HUDEP-2 (cell line): Measurements from ENCODE around the gene INPP5A.
"Not testable (repeated sequence)": the region's sequence is repeated elsewhere in the genome, so short reads cannot be mapped to it uniquely, and the experiment has no call there.

ENCODE experiments used
- DNase-seq, 76 experiments: peaks; one replicate each; lab custom pipeline; 2025; ENCODE audit not compliant: unreplicated experiment in 76 of 76; lab: John Stamatoyannopoulos, UW

The INPP5A gene

DNA sequence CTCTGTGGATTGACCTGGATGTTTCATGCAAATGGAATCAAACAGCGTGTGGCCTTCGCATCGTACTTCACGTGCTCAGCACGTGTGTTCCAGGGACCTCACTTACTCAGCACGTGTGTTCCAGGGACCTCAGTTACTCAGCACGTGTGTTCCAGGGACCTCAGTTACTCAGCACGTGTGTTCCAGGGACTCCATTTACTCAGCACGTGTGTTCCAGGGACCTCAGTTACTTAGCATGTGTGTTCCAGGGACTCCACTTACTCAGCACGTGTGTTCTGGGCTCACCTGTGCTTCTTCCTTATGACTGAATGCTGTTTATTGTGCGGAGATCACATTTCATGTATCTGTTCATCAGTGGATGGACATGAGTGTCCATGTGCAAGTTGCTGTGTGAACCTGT lies 22.0 kb downstream of the INPP5A start:
- DNase-seq, result no peak

DNA sequence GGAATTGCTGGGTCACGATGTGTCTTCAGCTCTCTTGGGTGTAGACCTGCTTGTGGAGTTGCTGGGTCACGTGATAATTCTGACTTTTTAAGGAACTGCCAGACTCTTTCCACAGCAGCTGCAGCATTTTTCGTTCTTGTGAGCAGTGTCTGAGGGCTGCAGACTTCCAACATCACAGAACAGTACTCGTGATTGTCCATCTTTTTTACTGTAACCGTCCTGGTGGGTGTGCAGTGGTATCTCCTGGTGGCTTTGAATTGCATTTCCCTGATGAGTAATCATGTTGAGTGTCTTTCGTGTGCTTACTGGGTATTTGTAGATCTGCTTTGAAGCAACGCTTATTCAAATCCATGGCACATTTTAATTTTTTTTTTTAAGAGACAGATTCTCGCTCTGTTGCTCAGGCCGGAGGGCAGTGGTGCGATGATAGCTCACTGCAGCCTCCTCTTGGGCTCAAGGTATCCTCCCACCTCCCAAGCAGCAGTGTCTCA lies 22.7 kb downstream of the INPP5A start:
- DNase-seq, result peak in 2 of 76 experiments; percentile 8 to 12

DNA sequence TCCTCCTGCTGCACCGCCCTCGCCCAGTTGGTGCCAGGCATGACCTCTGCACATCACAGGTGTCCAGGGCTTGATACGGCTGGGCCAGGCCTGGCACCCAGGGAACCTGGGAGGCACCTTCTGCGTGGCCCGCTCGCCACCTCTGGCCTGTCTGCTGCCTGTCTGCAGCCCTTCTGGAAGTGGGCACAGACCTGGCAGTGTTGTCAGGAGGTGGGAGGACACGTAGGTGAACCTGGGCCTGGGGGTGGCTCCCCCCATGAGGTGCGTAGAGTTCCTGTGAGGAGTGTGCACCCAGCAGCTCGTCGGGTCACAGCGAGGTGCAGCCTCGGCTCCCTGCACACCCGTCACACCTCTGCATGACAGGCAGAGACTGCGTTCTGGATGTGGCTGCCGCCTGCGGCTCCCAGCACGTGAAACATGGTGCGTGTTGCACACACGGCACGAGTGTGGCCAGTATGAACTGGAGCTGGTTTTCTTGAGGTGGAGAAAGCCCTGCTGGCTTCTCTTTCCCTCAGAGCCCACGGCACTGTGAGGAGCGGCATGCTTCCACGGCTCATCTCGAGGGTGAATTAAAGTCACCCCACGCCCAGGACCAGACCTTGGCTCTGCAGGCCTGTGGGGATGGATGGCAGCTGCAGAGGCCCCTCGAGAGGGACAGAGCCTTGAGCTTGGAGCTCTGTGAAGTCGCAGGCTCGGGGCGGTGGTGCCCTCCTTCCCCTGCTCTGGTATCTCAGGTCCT lies 24.8 kb downstream of the INPP5A start:
- DNase-seq, result no peak

DNA sequence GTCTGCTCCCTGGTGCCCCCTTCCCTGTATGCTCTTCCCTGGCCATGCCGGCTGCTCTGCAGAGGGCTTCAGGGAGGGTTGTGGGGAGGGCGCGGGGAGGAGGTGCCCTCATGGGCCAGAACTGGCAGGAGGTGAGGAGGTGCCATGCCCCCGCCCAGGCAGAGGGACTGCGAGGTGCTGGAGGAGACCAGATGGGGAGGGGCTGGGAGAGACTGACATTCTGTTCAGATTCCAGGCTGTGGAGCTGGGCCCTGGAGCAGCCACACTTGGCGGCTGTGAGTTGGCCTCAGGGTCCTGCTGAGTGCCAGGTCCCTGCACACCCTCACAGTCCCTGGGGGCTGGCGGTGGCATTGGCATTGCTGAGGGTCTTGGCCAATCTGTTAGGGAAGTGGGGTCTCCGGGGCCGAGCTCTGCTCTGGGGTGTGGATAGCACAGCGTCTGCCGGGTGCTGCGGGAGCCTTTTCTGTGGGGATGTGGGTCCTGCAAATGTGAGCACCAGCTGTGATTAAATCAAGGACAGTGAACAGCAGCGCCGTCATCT lies 25.4 kb downstream of the INPP5A start:
- DNase-seq, result no peak

DNA sequence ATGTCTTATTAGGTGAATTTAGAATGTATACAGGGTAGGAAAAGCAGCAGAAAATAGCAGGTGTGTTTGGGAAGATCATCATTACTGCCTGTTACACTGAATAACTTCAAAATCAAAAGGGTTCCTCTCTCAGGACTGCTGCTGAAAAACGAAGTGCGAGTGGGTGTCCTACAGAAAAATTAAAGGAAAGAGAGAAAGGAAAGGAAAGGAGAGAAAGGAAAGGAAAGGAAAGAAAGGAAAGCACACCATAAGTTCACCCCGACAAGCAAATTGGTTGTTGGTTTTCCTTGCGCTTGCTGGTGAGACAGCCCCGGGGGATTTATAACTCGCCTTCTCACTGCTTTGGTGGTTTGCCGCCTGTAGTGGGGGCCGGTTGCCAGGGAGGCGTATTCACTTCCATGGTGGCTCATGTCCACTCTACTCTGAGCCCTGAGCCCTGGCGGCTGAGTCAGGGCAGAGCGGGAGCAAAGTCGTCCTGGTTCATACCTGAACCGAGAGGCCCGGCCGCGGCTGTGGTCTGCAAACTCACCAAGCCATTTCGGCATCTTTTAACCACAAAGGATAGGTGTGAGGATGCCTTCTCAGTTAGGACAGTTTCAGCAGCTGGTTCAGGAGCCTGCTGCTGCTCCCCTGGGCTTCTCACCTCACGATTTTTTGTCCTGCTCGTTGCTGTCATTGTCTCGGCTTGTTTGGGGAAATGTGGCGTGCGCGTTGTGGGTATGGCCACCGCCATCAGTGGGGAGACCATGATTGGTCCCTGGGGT lies 26.1 kb downstream of the INPP5A start:
- DNase-seq, result no peak

DNA sequence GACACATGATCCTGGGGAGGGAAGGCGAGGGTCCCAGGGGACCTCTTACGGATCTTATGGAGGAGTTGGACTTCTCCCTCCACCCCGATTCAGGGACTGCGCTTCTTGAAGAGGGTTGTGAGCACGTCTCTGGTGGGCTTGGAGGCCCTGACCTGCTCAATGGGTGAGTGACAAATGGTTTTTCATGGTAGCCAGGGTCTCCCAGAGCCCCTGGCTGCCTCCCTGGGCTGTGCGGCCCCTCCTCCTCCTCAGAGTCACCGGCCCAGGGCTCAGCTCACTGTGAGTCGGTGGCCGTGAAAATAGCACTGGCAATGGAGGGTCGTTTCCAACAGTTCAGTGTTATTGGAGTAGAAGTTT lies 26.6 kb downstream of the INPP5A start:
- DNase-seq, result no peak

DNA sequence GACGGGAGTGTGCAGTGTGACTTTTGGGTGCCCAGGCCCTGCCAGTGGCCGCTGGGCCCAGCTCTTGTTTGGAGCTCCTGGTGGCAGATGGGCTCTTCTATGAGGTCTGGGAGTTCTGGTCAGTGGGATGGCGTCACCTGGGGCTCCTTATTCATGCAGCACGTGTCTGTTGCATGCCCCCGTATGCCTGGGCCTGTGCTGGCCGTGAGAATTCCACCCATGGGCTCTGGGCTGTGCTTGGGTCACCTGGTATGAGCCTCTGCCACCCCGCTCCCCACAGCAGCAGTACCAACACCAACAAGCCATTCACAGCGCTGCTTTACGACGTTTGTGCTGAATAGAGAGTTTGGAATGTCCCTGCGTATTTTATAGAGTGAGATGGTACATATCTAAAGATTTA lies 27.1 kb downstream of the INPP5A start:
- no peak for DNase-seq

DNA sequence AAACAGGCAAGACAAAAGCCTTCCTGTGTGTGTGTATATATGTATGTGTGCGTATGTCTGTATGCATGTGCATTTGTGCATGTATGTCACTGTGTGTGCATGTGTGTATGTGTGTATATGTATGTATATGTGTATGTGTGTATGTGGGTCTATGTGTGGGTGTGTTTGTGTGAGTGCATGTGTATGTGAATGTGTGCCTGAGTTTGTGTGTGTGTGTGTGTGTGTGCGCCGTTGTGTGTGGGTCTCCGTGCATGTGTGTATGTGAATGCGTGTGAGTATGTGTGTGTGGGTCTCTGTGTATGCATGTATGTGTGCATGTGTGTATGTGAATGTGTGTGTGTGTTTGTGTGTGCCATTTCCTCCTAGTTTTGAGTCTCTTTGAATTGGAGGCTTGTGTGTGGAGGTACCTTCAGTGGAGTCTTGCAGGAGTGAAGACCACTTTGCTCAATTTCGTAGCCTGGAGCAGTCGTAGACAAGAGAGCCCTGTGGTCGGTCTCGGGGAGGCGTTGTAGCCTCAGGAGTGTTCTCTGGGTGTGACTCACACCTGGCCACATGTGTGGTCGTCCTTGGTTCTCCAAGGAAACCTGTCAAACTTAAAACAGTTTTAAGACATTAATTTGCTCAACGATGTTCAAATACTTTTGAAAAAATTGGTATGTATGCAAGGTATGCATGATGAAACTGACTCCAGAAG lies 28.1 kb downstream of the INPP5A start:
- DNase-seq, result no peak

DNA sequence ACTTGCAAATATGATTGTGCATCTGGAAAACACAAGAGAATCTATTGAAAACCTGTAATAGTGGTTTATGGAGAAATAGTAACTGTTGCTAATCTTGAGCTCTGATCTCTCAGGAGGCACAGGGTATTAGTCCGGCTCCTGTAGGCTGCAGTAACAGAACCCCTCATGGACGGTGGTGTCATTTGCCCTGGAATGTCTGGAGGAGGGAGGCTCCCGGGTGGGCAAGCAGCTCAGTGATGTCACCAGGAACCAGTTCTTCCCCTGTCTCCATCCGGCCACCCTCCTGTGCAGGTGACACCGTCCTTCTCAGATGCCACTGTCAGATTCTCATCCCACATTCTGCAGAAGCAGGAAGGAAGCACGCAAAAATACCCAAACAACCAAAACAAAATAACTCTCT lies 29.3 kb downstream of the INPP5A start:
- no peak for DNase-seq

DNA sequence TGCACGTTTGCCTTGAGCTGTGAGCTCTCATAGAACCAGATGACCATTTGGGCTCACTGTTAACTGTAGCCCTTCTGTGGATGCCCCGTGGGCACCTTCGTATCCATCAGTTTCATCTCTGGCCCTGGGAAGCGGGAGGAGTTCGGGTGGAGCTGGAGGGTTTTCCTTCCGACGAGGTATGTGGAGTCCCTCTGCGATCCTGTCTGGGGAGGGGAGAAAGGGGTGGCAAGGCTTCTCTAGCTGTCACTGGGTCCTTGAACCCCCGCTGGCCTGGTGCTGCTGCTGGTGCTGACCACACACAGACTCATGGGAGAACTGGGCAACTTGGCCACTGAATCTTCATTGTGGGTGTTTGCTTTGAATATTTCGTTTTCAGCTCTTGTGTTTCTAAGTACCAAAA lies 32.7 kb downstream of the INPP5A start:
- no peak for DNase-seq

DNA sequence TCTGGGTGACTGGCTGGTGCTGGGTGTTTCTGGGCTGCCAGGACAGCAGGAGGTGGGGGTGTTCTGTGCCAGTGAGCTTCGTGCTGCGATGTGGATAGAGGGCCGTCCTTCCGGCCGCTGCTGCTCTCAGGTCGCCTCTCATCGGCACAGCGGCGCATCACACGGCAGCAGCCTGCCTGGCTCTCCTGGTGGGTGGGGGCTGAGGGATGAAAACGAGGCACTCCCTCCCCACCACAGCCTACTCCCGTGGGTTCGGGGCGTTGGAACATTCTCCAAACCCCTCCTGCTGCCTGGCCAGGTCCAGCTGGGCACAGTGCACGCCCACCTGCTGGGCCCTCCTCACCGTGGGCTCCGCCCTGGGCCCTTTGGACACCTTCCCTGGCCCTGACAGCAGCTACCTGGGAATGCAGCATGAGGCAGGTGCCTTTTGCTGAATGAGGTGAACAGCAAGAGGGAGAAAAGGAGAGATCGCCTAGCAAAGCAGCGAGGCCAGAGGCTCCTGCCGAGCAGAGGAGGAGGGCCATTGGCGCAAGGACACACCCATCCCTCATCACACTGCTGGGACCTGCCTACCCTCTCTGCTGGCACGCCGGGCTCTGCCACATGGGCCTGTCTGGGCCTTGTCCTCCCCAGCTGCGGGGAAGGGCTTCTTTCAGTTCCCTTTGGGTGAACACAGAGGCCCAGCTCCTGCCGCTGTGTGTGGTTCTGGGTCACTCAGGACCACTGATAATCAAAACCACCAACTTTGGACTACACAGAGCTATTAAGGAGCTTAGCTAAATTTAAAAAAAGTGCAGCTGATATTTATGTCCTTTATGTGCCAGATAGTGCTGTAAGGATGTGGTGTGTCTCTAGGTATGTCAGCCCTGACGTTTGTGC lies 33.4 kb downstream of the INPP5A start:
- DNase-seq, result peak in 2 of 76 experiments; percentile 6 to 22

DNA sequence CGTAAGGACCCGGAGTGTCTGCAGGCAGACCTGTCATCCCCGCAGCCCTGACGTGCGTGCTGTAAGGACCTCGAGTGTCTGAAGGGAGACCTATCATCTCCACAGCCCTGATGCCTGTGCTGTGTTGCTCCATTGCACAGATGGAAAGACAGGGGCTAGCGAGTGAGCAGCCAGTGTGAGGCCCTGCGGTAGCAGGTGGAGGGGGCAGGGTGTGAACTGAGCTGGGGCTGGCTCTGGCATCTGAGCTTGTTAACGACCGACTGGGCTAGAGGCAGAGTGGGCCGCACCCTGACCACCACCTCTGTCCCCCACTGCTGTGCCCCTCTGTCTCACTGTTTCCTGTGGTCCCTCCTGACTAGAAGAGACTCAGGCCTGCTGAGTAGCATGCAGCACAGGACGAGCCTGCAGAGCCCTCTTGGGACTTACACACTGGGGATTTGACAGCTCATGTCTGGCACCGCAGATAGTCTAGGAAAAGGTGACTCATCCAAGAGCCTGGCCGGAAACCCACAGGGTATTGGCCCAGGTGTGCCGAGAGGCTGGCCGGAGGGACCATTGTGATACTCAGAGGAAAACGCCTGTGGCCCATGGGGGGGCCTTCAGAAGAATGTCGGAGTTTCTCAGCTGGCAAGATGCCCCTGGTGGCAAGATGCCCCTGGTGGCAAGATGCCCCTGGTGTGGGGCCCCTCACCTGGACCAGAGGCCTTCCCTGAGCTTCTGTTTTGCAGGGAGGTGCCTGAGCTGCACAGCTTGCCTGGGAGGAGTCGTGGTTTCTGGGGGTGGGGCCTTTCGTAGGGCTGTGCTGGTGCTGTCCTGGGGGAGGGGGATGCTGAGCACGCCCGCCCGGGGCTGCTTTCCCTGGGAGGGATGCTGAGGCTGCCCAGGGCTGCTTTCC lies 34.3 kb downstream of the INPP5A start:
- DNase-seq, result peak in 53 of 76 experiments; percentile 4 to 74 (median 31)

DNA sequence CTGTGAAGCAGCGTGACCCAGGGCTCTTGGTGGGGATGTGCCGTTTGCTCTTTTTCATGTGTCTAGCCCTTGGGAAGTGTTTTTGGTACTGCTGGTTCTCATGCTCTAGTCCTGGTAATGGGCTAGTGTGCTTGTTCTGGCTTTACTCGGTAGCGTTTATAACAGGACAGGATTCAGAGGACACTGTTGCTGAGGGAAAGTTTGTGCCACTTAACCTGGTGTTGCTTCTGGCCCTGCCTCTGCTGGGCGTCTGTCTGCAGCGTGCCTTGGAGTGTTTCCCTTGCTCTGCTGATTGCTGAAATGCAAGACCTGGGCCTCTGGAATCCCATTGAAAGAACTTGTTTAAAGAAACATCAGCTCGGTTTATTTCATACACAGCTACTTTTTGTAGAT lies 35.0 kb downstream of the INPP5A start:
- DNase-seq, result no peak

DNA sequence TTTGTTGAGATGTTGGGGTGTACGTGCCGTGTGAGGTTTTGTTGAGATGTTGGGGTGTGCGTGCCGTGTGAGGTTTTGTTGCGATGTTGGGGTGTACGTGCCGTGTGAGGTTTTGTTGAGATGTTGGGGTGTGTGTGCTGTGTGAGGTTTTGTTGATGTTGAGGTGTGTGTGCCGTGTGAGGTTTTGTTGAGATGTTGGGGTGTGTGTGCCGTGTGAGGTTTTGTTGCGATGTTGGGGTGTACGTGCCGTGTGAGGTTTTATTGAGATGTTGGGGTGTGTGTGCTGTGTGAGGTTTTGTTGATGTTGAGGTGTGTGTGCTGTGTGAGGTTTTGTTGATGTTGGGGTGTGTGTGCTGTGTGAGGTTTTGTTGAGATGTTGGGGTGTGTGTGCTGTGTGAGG lies 35.4 kb downstream of the INPP5A start:
- DNase-seq, result not testable (repeated sequence)

DNA sequence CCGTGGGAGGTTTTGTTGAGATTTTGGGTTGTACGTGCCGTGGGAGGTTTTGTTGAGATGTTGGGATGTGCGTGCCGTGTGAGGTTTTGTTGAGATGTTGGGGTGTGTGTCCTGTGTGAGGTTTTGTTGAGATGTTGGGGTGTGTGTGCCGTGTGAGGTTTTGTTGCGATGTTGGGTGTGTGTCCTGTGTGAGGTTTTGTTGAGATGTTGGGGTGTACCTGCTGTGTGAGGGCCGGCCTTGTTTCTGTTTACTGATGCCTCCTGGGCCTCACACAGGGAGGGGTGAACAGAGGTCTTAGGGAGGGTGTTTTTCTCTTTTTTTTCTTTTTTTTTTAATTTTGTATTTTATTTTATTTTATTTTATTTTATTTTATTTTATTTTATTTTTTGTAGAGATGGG lies 36.7 kb downstream of the INPP5A start:
- no peak for DNase-seq

DNA sequence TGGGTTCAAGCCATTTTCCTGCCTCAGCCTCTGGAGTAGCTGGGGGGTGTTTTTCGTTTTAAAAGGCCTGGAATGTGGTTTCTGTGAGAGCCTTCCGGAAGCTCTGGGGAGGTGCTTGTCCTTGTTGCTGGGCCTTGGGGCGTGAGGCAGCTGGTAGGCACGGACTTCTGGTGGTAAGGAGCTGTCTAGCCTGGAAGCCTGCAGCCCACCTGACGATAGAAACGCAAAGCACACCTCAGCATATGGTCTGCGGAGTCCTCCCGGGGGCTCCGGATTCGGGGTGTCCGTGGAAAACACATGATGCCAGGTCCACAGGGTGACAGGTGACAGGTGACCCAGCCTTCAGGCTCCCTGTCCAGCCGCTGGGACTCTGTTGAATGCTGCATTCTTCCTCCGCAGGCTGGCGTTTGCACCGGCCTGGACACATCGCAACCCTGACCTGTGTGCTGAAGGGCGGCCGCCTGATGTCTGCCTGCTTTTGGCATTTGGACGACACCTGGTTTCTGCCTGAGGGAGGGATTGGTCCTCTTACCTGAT lies 37.3 kb downstream of the INPP5A start:
- no peak for DNase-seq

DNA sequence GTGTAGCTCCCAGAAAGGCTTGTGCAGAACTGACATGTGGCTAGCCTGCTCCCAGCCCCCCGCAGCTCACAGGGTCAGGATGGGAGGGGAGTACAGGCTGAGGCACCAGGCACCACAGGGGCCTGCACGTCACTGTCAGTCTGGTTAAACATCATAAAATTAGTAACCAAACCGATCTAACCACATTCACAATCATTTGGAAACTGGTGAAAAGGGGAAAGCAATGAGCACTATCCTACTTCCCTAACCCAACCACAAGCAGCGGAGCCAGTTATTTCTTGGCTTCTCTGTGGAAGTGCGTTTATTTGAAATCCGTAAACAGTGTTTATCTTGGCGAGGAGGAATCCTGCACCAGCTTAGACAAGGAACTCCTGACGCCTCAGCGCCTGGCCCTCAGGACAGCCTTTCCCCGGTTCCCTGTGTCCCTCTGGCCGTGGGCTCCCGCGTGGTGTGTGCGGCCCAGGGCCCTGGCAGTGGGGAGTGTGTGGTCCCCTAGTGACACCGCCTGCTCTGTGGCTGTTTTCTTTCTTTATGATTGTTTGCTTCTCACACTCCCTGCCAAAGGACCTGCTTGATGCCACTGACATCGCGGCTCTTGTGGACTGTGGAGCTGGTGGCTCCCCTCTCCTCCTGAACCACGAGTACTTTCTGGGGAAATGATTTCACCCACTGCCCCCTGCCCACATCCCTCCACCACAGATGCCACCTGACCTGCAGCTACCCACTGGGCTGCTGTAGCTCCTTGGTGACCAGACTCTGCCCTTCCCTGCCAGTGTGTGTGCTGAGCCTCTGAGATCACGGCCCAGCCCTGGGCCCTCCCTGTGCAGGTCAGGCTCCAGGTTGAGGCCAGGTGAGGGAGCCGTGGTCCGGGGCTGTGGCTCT lies 38.0 kb downstream of the INPP5A start:
- no peak for DNase-seq

DNA sequence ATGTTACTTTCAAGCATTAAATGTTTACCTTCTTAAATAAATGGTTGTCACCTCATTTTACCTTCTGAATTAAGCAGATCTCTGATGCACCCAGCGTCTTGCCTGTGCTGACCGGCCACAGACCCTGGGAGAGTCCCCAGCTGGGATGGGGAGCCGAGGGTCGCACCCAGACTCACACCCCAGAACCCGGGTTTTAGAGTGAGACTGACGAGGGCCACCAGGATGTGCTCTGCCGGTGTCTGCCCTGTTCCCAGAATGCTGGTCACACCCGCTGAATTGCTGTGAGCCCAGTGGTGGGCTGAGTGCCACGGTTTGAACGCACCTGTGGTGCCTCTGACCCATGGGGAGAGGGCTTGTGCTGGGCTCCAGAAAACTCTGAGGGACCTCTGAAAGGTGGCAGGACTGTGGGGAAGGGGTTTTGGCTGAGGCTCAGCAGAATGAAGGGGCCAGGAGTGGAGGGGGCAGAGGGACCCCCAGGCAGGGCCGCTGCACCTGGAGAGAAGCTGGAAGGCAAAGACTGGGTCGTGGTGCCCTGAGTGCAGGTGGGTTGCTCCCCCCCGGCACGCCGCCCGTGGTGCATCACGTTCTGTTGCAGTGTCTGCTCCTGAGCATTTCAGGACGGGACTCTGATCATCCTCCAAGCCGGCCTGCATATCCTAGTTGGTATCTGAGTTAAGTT lies 39.2 kb downstream of the INPP5A start:
- no peak for DNase-seq
